HG03457 (cell line): ENCODE measurements around the gene REL.
"Not testable (repeated sequence)": the region's sequence is repeated elsewhere in the genome, so short reads cannot be mapped to it uniquely, and the experiment has no call there.

Source experiments
- ATAC-seq: cut with Tn5 transposase; IDR thresholded peaks from one replicate; pipeline ENCODE4 v1.9.1; 2021; ENCODE audit warnings: moderate number of reproducible peaks; ENCODE audit not compliant: unreplicated experiment

Gene REL

GRCh38 chr2:60907329-60907728 is 26.0 kb downstream of the REL start:
- ATAC-seq = no peak

DNA sequence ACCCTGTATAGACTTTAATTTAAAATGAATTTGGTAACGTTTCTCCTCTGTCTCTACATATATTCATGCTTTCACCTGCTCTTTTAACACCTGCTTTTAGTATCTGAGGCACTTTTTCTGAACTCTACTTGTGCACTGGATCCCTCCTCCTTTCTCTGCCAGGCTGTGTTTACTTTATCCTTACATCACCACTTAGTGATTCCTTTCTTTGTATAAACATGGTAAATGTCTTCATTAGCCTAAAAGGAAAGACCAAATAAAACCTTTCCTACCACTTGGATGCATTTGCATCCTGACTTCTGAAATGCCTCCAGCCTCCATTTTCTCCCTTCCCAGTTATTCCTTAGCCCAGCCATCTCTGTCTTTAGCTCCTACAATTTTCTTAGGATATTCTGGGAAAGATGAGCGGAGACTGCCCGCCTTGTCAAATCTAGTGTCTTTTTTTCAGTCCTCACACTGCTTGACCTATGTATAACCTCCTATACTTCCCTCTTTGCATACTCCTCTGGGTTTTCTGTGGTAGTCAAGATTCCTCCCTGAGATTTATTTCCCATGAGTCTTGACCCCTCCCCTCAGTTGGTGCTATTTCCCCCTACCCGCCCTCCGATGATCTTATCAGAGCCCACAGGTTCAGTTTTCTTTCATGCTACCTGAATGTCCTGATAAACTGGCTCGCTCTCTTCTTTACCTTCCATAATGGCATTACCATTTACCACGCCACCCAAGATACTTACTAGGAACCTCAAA is 44.8 kb downstream of the REL start:
- no peak for ATAC-seq

DNA sequence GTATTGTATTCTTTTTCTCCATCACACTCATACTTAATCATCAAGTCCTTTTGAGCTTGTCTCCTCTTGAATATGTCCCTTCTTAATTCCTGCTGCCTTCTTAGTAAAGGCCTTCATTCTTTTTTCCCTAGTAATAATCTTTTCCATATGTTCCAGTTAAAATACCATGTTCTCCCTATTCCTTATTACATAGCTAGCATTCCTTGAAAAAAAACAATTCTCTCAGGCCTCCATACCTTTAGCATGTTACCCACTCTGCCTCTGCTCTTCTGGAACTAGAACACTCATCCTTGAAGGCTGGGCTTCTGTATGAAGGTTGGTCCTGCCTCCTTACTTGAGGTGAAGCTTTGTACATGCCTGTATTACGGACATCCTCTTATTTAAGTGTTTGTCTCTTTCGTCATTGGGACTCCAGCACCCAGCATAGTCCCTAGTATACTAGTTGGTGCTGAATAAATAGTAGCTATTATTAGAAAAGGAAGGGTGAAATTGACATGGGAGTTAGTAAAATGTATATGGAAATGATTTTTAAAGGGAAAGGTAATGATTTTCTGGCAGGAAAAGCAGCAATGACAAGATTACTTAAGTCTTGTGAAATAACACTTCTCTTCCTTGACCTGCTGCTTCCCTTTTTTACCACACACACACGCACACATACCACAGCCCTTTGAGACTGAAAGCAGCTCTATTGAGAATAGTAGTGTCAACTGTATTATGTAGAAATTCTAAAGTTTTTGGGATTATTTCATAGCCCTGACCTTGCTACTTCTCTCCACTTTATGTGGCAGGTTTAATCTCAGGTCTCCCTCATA is 45.6 kb downstream of the REL start:
- no peak for ATAC-seq

DNA sequence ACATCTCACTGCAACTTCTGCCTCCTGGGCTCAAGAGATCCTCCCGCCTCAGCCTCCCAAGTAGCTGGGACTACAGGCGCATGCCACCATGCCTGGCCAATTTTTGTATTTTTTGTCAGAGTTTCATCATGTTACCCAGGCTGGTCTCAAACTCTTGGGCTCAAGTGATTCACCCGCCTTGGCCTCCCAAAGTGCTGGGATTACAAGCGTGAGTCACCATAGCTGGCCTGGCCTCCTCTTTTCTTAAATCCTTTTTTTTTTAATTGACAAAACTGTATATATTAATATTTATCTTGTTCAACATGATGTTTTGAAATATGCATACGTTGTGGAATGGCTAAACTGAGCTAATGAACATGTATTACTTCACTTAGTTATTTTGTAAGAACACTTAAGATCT is 50.7 kb downstream of the REL start:
- not testable (repeated sequence) for ATAC-seq

DNA sequence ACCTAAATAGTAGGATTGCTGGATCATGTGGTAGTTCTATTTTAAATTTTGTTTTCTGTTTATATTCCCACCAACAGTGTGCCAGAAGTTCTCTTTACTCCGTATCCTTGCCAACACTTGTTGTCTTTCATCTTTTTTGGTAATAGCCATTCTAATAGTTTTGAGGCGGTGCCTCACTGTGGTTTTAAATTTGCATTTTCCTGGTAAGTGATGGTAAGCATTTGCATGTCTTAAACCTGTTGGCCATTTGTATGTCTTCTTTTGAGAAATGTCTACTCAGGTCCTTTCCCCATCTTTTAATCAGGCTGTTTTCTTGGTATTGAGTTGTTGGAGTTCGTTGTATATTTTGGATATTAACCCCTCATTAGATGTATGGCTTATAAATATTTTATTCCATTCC is 51.6 kb downstream of the REL start:
- no peak for ATAC-seq

DNA sequence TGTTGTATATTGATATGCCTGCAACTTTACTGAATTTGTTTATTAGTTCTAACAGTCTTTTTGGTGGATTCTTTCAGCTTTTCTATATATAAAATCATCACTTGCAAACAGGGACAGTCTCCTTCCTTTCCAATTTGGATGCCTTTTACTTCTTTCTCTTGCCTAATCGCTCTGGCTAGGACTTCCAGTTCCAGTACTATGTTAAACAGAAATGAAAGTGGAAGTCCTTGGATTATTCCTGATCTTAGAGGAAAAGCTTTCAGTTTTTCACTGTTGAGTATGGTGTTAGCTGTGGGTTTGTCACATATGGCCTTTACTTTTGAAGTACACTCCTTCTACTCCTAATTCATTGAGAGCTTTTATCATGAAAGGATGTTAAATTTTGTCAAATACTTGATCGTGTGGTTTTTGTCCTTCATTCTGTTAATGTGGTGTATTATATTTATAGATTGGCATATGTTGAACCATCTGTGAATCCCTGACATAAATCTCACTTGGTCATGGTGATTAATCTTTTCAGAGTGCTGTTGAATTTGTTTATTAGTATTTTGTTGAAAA is 52.9 kb downstream of the REL start:
- no peak for ATAC-seq

DNA sequence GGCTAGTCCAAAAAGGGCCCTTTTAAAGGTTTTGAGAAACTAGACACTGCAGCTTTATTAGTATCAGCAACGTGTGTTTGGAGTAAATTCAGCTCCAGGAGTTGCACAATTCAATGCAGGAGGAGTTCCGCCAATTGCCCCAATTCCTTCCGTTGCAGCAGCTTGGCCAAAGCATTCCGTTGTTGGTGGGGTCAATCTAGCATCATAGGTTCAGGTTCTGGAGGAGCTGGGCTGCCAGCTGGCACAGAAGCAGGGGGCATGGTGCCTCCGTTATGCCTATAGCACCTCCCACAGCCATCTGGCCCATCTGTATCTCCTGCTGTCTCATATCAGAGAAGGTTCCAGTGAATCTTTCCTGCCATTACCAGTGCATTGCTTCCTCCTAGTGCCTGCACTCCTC is 55.4 kb downstream of the REL start:
- ATAC-seq = no peak

- no peak for ATAC-seq
Observed at GRCh38 chr2:60938301-60938700, 56.9 kb downstream of the REL start.

- no peak for ATAC-seq
Observed at GRCh38 chr2:60939622-60940021, 58.2 kb downstream of the REL start.

GRCh38 chr2:60945341-60945740 is 64.0 kb downstream of the REL start:
- ATAC-seq = no peak

GRCh38 chr2:60947056-60947455 is 65.7 kb downstream of the REL start:
- no peak for ATAC-seq

DNA sequence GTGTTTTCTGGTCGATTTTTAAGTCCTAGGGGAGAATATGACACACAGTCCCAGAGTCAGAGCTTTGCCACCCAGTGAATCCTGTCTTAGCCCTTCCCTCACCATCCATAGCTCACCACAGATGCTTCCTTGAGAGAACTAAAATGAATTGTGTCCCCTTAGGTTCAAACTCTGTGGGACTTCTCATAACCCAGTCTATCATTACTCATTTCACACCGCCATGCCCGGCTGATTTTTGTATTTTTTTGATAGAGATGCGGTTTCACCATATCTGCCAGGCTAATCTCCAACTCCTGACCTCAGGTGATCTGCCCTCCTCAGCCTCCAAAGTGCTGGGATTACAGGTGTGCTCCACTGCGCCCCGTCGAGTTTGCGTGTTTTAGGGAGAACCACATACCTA is 66.8 kb downstream of the REL start:
- no peak for ATAC-seq

DNA sequence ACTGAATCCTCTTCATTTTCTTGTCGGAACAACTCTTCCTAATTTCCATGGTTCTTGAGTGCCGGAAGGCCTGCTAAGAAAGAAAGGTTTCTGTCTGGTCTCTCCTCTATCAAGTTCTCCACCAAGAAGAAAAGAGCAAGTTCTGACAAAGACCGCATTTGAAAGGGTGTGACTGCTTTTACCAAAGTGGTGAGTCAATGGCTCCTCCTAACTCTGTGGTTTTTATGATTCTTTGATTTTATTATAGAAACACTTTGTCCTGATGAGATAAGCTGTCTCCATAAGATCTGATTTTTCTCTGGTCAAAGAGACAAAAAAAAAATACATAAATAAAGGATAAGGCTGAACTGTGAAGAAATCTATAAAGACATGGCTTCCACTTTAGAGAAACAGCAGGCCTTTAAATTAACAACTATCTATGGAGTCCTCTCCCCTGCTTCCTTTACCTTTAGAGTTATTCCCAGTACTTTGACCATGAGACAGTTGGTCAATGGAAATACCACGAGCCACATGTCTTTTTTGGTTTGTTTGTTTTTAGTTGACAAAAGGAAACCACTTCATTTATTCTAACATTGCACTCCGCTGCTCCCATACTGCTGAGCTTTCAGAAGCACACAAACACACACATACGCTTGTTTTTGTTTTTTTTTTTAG is 67.7 kb downstream of the REL start:
- no peak for ATAC-seq

DNA sequence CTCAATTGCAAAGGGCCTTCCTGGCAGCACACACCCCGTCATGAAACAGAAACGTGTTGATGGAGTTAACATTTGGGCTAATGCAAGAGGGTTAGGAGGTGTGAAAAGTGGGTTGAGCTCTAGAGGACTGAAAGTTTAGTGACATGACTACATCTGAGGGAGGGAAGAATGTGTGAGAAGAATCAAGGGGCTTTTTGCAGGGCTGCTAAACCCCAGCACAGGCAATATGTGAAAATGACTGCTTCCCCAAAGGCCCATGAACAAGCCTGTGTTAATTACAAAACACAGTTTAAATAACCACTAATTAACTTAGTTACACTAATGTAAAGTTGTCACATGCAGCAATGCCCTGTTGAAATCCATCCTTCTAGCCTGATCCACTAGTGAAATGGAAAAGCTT is 72.8 kb downstream of the REL start:
- ATAC-seq = no peak

DNA sequence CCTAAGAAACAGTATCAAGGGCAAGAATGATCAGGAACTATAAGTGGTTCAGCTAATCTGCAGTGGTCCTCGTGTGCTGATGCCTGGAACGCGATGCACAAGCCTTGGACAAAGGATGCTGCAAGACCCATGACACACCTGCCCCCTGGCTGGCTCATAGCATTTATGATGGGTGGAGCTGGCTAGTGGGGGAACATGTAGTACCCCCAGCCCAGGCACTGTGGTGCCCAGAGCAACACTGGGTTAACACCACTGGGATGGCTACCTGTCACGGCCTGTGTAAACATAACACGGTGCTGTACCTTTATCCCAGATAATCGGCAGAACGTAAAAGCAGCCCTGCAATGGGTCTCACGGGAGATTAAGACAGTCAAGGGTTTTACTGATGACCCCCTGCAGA is 75.8 kb downstream of the REL start:
- no peak for ATAC-seq

GRCh38 chr2:60957643-60958042 is 76.3 kb downstream of the REL start:
- no peak for ATAC-seq

DNA sequence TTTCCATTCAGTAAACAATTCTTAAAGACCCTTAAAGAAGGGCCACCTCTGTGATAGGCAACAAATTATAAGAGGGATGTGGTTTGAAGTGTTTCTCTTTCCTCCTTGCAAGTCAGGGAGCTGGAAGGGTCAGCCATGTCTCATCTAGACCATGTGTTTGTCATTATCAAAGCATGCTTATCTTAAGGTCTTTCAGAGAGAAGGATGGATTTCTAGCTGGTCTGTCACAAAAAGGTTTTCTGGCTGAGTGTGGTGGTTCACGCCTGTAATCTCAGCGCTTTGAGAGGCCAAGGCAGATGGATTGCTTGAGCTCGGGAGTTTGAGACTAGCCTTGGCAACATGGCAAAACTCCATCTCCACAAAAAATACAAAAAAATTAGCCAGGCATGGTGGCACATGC is 77.0 kb downstream of the REL start:
- ATAC-seq = no peak

DNA sequence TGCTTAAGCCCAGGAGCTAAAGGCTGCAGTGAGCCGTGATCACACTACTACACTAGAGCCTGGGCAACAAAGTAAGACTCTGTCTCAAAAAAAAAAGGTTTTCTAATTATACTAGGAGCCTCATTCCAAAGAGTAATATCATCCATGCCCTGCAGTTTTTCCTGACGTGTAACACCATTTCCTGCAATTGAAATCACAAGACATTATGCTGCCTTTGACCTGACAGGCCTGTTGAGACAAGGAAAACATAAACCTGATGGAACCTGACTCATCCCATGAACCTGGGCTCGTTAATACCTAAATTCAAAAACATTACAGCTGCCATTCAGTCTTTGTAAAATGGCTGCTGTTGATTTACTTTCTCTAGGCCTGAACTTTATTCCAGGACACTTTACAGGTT is 77.4 kb downstream of the REL start:
- ATAC-seq = no peak

GRCh38 chr2:60959501-60959900 is 78.1 kb downstream of the REL start:
- ATAC-seq = no peak

DNA sequence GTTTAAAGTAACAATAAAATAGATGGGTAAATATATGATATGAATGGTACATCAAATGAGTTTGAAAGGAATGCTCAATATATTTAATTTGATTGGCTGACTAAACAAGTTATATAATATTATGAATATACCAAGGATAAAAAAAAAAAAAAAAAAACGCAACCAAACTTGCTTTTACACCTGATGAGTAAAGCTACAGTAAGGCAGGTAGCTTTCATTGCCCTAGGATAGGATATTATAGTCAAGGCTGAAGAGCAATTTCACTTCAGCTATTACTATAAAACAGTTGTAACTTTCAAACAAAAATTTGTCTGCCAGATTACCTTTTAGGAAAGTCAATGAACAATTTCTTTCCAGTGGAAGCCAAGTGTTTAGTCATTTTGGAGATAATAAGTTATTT is 79.3 kb downstream of the REL start:
- ATAC-seq = no peak

GRCh38 chr2:60961457-60961856 is 80.1 kb downstream of the REL start:
- no peak for ATAC-seq

GRCh38 chr2:60962528-60962927 is 81.2 kb downstream of the REL start:
- ATAC-seq = no peak
